ENCODE measurements around the gene LRMDA.

GRCh38 chr10:76297358-76297757 lies 865.9 kb downstream of the LRMDA start:
- TF ChIP-seq CTCF (IDR thresholded peaks at IDR 0.05) (no peak), EZH2 (IDR thresholded peaks at IDR 0.05; ENCODE audit: borderline replicate concordance, insufficient read depth, low read depth, low read length, poor library complexity, severe bottlenecking) (no peak)
